ENCODE results near the gene NPC1L1.

NPC1L1 gene

DNA sequence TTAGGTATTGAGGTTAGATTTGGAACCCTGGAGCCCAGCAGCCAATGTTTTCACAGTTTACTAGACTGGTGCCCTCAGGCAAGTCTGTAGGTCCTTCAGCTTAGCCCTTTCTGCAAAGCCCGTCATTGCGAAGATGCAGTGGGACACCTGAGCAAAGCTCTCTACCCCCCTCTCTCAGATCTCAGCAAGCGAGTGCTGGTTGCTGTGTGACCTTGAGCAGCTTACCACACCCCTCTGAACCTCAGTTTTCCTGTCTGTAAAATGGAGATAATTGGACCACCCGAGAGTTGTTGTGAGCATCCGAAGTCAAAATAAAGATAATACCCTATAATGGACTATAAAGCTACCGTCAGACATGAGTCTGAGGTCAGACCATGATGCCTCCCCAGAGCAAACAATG, 3.7 kb downstream of the NPC1L1 start:
- no peak for DNase-seq

DNA sequence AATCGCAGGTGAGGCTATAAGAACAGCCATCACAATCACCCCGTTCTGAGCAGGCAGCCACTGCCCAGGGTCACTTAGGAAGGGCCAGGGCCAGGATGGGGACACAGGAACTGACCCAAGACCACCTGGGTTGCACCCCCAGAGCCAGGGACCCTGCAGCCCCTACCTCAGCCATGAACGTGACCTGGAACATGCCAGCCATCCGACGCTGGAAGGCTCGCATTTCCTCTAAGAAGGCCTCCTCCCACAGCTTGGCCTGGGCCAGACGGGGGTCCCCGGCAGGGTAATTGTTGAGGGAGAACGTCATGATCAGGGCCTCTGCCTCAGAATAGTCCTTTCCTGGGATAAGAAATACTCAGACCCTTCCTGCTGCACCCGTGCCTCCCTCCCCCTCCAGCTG, 5.0 kb downstream of the NPC1L1 start:
- no peak for DNase-seq

DNA sequence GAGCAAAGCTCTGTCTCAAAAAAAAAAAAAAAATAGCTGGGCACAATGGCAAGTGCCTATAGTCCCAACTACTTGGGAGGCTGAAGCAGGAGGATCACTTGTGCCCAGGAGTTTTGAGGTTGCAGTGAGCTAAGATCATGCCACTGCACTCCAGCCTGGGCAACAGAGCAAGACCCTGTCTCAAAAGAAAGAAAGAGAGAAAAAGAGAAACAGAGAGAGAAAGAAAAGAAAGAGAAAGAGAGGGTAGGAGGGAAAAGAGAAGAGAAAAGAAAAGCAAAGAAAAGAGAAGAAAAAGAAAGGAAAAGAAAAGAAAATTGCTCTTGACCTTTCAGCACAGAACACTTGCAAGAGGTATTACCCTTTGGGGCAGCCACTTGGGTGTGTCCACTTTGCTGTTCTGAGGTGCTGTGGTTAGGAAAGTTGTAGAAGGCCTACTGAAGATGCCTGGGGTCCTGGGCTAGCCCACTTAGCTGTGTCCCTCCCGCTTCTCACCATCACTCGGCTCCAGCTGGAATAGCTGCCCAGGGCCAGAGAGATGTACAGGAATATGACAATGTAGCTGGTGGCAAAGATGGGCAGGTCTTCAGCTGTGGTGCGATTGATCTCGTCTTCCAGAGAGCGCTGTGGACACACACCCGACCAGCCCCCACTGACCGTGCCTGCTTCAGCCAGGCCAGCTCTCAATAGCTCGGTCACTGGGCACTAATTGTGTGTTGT, 5.6 kb downstream of the NPC1L1 start:
- no peak for DNase-seq

DNA sequence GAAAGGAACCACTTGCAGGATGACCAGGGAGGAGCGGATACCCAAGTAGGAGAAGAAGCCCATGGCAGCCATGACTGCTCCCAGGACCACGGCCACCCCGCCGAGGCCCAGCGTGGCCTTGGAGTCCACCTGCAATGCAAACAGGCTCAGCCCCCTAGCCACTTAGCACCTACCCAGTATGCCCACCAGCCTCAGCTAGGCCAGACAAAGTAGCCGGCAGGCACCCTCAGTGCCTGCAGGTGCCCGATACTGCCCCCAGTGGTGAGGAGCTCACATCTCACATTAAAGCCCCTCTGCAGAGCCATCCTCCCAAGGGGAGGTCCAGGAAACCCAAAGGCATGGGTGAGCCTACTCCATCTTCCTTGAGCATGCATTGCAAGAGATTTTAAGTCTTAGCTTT, 6.6 kb downstream of the NPC1L1 start:
- DNase-seq, result peak; percentile 62

DNA sequence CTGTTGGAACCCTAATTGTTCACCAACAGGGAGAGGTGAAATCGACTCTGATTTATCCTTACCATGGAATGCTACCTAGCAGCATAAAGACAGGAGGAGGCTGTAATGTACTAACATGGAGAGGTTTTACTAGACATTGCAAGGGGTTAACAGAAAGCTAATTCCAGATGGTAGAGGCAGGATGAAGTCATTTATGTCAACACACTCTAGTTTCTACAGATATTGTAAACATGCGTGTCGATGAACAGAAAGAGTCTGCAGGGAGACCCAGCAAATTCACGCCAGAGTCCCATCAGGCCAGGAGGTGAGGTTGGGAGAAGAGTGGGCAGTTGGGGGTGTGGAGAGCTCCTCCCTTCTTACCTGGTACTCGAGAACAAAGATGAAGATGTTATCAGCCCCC, 7.0 kb downstream of the NPC1L1 start:
- DNase-seq, result peak; percentile 82

DNA sequence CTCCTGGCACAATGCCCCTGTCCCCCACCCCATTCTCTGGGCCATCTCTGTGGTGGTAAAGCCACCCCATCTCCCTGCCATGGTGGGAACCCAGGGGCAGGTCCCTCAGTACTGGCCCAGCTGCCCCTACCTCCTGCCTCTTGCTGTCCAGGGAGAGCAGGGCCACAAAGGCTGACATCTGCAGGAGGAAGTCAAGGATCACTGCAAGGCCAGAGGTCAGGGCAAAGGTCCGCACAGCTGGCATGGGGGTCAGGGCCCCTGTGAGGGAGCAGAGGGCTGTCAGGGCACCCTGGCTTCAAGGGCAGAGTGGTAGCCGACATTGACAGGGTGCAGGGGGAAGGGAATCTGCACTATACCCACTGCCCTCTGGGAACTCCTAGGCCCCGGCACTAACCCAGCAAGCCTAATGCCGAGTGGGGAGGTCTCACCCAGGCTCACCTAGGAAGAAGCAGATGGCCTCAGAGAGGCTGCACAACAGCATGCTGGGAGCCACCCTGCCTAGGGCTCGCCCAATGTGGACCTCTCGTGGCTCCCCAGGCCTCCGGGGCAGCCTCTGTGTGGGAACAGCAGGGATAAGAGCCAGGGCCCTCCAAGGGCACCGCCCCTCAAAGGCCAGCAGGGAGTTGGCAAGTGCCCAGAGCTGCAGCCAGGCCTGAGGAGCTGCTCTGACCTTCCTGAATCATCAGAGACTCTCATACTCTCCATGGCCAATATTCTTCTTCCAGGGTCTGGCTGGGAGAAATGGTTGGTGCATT, 7.7 kb downstream of the NPC1L1 start:
- DNase-seq, result peak; percentile 42

DNA sequence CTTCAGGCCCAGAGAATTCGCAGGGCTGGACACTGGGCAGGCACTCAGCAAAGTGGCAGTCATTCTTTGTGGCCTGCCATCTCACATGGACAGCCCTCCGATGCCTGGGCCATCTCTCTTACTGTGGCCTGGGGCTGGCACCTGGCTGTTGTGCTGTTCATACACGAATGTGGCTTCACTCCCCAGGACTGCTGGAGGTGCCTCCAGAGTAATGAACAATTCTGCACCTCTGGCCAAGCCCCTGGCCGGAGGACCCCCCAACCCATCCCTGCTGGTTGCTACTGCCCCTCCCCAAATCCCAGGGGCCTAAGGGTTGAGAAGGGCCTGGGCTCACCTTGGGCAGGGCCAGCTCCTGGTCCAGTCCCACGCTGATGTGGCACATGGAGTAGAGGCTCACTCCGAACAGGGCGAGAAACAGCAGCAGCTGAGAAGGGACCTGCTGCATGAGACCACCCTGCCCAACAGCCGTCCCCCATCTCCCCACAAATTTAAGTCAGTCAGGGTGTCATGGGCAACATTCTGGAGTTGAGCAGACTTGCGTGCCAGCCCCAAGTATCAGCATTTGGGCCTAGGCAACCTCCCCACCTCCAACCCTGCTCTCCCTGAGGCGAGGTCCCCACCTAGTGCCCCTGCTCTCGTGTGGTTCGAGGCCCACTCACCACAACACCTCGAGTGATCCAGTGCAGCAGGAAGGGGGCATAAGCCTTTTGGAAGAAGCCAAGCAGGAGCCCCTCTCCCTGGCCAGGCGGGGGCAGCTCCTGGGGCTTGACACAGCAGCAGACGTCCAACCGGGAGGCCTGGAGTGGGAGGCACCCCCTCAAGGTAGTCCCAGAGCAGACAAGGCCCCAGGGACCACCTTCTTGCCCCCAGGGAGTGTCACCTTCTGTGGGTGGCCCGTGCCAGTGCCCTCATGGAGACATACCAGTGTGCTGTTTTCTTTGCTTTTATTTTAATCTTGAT, 9.4 kb downstream of the NPC1L1 start:
- no peak for DNase-seq

DNA sequence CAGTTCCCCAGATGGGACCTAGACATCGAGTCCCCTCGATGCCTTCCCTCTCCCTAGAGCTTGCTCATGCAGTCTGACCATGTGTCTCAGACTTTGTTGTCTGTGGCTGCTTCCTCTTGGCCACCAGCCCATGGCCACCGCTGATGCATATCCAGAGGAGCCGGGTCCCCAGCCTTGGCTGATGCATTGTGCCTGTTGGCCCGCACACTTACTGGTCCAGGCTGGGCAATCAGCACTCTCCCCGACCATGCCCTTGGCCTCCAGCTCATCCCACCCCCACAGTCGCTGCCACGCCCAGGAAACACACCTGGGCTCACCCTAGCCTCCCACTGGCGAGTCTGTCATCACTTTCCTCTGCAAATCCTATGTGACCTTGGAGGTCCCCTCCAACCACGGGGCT, 10.1 kb downstream of the NPC1L1 start:
- DNase-seq, result no peak

DNA sequence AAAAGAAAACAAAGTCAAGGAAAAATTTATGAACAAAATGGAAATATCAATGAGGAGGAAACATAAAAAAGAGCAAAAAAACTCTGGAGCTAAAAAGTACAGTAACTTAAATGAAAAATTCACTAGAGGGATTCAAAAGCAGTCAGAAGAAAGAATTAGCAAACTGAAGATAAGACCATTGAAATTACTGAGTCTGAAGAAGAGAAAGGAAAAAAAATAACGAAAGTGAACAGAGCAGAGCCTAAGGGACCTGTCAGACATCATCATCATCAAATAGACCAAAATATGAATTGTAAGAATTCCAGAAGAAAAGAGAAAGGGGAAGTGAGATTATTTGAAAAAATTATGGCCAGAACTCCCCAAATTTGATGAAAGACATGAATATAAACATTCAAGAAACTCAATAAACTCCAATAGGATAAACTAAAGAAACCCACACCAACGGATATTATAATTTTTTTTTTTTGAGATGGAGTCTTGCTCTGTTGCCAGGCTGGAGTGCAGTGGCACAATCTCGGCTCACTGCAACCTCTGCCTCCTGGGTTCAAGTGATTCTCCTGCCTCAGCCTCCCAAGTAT, 16.2 kb downstream of the NPC1L1 start:
- DNase-seq, result no peak

DNA sequence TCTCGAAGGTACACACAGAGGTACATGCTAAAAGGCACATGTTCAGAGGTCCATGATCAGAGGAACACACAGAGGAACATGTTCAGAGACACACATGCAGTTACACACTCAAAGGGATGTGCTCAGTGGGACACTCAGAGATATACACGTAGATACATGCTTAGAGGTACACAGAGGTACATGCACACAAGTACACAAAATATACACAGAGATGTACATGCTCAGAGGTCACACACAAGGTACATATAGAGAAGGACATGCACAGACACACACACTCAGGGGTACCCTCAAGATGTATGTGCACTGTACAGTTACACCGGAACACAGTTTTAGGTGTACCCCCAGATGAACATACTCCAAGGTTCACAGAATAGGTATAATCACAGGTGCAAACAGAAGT, 18.8 kb downstream of the NPC1L1 start:
- DNase-seq, result no peak

DNA sequence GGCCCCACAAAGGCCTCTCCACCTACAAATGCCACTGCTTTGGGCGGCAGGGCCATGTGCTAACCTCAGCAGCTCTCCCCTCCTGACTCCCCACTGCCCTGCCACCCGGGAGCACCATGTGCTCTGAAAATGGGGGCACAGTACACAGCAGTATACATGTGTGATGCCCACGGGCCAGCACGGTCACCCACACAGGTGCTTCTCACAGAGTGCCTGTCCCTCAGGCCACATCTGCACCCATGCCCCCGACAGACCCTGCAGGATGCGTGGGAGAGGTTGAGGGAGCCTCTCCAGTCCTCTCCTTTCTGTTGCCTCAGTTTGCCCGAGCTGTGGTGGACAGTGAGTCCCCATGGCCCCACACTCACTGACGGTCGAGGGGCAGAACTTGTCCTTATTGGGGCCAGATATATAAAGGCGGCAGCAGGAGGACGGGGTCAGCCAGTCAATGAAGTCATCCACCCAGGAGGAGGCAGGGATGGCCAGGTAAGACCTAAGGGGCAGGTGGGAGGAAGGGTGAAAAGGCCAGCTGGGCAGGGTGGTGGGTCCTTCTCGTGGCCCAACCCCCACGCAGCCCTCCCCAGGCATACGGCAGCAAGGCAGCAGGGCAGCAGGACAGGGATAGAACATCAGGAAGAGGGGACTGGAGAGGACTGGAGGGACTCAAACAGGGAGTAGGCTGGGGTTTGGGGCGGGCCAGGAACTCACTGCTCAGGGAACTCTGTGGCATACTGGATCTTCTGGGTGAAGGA, 19.6 kb downstream of the NPC1L1 start:
- no peak for DNase-seq

DNA sequence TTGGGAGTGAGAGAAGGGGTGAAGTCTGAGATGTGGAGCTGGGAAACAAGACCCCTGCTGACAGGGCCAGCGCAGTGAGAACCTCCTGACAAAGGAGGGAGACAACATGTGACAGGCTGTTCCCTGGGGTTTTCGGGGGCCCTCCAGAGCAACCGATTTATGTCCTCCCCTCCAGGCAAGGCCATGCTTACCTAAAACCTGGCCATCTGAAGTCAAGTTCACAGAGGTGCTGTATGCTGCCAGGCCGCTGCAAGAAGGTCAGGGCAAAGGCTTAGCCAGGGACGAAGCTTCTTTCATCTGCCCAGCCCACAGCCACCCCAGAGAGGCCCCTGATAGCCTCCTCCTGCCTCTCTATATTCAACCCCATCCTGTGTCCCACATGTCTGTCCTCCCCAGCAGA, 20.6 kb downstream of the NPC1L1 start:
- no peak for DNase-seq

DNA sequence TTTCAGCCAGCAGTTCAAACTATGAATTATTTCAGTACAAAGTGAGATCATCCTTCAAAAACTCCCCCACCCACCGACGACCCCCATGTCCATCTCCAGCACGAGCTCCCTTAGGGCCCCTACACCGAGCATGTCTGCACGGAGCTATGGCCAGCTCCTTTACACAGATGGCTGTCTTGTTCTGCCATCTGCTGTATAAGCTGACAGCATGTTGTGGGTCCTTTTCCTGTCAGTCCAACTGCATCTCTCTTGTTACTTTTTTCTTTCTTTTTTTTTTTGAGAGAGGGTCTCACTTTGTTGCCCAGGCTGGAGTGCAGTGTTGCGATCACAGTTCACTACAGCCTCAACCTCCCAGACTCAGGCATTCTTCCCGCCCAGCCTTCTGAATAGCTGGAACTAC, 21.6 kb downstream of the NPC1L1 start:
- DNase-seq, result no peak

DNA sequence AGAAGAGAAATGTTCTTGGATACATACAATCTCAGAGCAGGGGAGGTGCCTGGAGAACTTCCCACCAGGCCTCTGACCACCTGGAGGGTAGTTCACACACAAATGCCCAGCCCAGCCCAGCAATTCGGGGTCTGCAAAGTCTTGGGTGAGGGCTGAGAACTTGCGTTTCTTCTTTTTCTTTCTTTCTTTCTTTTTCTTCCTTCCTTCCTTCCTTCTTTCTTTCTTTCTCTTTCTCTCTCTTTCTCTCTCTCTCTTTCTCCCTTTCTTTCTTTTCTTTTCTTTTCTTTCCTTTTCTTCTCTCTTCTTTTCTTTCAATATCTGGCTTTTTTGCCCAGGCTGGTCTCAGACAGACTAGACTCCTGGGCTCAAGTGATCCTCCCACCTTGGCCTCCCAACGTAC, 22.4 kb downstream of the NPC1L1 start:
- DNase-seq, result no peak

DNA sequence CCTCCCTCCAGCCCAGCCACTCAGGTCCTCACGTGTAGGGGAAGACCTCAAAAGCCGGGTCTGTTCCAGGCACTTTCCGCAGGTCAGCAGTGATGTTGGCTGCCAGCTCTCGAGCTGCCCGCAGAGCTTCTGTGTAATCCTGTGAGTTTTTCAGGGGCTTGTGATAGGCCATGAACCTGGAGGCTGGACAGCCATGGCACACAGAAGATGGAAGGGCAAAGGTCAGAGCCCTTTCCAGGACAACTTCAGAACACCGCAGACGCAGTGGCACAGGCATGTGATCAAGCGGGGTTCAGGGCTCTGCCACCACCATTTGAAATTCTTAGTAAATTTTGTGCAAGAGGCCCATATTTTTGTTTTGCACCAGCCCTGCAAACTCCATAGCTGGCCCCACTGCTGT, 24.0 kb downstream of the NPC1L1 start:
- DNase-seq, result no peak

DNA sequence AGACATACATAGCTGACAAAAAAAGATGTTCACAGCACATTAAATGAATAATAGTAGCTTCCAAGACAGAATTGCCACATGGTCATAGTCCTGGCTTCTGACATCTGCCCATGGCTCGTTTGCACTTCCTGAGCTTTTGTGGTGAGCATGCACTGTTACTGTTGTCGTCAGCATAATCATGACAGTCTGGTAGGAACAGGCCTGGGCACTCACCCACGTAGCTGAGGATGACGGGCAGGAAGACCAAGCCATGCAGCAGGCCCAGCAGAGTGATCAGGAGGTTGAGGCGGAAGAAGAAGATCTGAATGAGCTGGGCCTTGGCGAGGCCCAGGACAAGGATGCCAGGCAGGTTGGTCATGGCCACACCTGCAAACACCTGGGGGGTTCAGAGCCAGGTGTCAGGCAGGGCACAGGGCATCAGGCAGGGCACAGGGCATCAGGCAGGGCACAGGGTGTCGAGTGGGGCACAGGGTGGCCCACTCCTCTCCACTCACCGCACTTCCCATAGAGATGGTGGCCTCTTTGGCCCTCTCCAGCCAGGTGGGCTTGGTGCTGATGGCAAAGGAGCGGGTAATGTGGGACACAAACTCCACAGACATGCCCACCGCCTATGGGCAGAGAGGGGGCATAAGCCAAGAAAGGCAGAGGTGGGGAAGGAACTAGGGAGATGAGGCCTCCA, 25.4 kb downstream of the NPC1L1 start:
- no peak for DNase-seq

DNA sequence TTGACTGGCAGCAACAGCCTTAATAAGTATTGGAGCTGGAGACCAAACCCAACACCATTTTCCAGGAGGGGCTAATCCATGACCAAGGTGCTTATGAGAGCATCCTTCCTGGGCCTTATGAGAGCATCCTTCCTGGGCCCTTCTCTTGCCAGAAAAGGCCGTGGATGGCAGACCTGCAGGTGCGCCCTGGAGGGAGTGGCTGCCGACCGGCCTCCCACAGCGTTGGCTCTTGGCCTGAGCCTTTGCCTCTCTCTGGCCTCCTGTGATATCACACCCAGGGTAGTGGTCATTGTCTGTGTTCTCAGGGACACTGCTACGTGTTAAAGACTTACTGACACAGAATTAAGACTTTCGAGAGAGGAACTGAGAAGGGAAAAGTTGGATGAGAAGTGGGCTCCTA, 28.4 kb downstream of the NPC1L1 start:
- DNase-seq, result no peak

DNA sequence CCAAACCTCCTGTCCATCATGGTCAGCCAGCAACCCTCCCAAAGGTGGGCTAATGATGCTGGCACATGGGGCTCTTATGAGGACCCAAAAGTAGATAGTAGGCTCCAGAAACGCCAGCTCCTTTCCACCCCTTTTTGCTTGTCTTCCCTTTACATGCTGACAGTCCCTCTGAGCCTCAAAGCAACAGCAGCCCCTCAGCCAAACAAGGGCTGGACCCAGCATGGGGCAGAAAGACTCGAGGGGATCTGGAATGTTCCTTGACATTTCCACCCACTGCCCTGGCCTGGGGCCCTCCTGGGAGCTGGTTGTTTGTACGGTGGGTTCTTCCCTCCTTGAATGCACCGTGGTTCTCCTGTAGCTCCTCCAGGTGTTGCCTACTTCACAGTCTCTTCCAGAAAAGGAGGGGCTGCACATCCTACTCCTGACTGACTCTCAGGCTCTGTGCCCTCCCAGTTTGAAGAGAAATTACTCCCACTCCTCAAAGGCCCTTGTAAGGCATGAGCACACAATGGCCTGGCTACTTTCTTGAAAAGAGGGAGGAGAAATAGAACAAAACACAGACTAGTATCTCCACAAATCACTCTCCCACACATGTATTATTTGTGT, 29.2 kb downstream of the NPC1L1 start:
- no peak for DNase-seq

DNA sequence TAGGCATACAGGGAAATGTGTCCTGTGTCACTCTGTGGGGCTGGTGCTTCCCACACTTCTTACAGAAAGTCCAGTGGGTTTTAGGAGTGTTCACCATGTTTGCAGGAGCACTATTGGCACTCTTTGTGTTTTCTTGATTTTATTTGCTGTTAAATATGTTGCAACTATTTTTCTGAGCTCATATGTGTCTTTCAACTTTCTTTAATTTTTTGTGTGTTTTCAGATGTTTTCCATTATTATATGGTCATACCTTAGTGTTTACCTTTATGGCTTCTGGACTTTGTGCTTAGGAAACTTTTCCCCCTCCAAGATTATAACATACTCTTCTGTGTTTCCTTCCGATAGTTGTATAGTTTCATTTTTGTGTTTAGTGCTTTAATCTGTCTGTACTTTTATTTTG, 29.9 kb downstream of the NPC1L1 start:
- DNase-seq, result no peak

DNA sequence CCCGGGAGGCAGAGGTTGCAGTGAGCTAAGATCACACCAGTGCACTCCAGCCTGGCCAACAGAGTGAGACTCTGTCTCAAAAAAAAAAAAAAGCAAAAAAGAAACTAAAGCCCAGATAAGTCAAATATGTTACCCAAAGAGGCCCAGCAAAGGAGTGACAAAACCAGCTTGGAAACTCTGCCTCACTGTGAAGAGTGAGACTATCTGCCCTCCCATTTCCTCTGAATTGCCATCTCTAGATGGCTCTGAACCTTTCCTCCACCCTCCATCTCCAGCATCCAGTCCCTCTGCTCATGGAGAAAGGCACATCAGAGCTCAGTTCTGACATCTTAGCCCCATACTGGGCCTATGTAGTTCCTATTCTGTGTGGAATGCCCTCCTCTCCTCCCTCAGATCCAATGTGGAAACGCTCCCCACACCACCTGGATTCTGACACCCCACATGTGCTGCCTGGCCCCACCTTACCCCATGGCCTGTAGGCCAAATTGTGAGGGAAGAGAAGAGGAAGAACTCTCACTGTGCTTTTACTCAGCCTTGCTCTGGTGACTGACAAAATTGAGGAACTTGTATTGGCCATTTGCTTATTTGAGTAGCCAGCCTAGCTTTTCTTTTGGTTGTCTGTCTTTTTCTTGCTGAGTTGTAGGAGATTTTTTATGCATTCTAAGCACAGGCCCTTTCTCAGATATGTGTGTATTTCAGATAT, 32.7 kb downstream of the NPC1L1 start:
- DNase-seq, result no peak
